Neuronal stem cell (in vitro differentiated cells): ENCODE data around the gene CHRNA3.

Source experiments
- DNase-seq: peaks from one replicate; pipeline ENCODE4 v3.0.0-alpha.2; 2013; ENCODE audit warnings: low spot score
- H2AFZ ChIP-seq: one replicate; pipeline ENCODE4 v1.6.1; 2013; ENCODE audit warnings: mild to moderate bottlenecking, low read length, inconsistent platforms
- H2AK5ac ChIP-seq: 2 replicates; pipeline ENCODE4 v1.6.1; 2013; ENCODE audit warnings: low read depth, mild to moderate bottlenecking, inconsistent platforms, low read length, moderate library complexity, mixed read lengths
- H2BK120ac ChIP-seq: 2 replicates; pipeline ENCODE4 v1.6.1; 2013; ENCODE audit warnings: low read depth, mild to moderate bottlenecking, inconsistent platforms, low read length, moderate library complexity, mixed read lengths
- H2BK12ac ChIP-seq: one replicate; pipeline ENCODE4 v1.6.1; 2013; ENCODE audit warnings: low read length, inconsistent platforms
- H2BK15ac ChIP-seq: 2 replicates; pipeline ENCODE4 v1.6.1; 2013; ENCODE audit warnings: mild to moderate bottlenecking, low read length, inconsistent platforms, mixed read lengths
- H2BK5ac ChIP-seq: one replicate; pipeline ENCODE4 v1.6.1; 2013; ENCODE audit warnings: inconsistent platforms, mild to moderate bottlenecking, low read length, moderate library complexity
- H3K14ac ChIP-seq: one replicate; pipeline ENCODE4 v1.6.1; 2013; ENCODE audit warnings: low read length, inconsistent platforms
- H3K18ac ChIP-seq: 2 replicates; pipeline ENCODE4 v1.6.1; 2013; ENCODE audit warnings: low read length, inconsistent platforms
- H3K23ac ChIP-seq: 2 replicates; pipeline ENCODE4 v1.6.1; 2013; ENCODE audit warnings: low read depth, mild to moderate bottlenecking, mixed read lengths, low read length, inconsistent platforms; ENCODE audit not compliant: poor library complexity
- H3K27ac ChIP-seq: replicated peaks from 3 replicates; pipeline ENCODE4 v1.5.1; 2013; ENCODE audit warnings: low read length, inconsistent platforms
- H3K27me3 ChIP-seq, 3 experiments: 2 replicates each; pipeline ENCODE4 v1.6.1; 2013; ENCODE audit warnings: low read length in 3 of 3, mild to moderate bottlenecking in 2 of 3, inconsistent platforms in 1 of 3, low read depth in 1 of 3, mixed read lengths in 1 of 3, moderate library complexity in 1 of 3; ENCODE audit not compliant: control insufficient read depth in 3 of 3, insufficient read depth in 3 of 3
- H3K36me3 ChIP-seq, 2 donors: replicated peaks in 1 of 2; 2 replicates each; pipeline ENCODE4 v1.6.1; 2013; ENCODE audit warnings: low read length in 2 of 2; ENCODE audit not compliant: control insufficient read depth in 2 of 2, insufficient read depth in 2 of 2
- H3K4ac ChIP-seq: 2 replicates; pipeline ENCODE4 v1.6.1; 2013; ENCODE audit warnings: inconsistent platforms, mild to moderate bottlenecking, low read length, moderate library complexity
- H3K4me1 ChIP-seq, 2 donors: 1 replicate in 1 of 2; 2 replicates in 1 of 2; pipeline ENCODE4 v1.6.1; 2013; ENCODE audit warnings: low read length in 2 of 2, low read depth in 1 of 2; ENCODE audit not compliant: control insufficient read depth in 2 of 2, insufficient read depth in 1 of 2
- H3K4me2 ChIP-seq: one replicate; pipeline ENCODE4 v1.6.1; 2013; ENCODE audit warnings: mild to moderate bottlenecking, low read length, inconsistent platforms; ENCODE audit not compliant: insufficient read depth, poor library complexity, severe bottlenecking
- H3K4me3 ChIP-seq, 2 donors: 2 replicates each; pipeline ENCODE4 v1.5.1; 2013; ENCODE audit warnings: low read length in 2 of 2, mild to moderate bottlenecking in 2 of 2, inconsistent platforms in 1 of 2, moderate library complexity in 1 of 2
- H3K79me1 ChIP-seq: one replicate; pipeline ENCODE4 v1.6.1; 2013; ENCODE audit warnings: low read depth, mild to moderate bottlenecking, inconsistent platforms, low read length, moderate library complexity
- H3K9ac ChIP-seq: one replicate; pipeline ENCODE4 v1.6.1; 2013; ENCODE audit warnings: mild to moderate bottlenecking, low read depth, low read length, inconsistent platforms; ENCODE audit not compliant: poor library complexity
- H3K9me3 ChIP-seq, 2 donors: replicated peaks in 1 of 2; 2 replicates each; pipeline versions ENCODE3 to v1.6.1; 2013; ENCODE audit warnings: low read length in 2 of 2, mild to moderate bottlenecking in 2 of 2, inconsistent platforms in 1 of 2, low read depth in 1 of 2, mixed read lengths in 1 of 2, moderate library complexity in 1 of 2; ENCODE audit not compliant: control insufficient read depth in 2 of 2, insufficient read depth in 1 of 2
- H4K8ac ChIP-seq: one replicate; pipeline ENCODE4 v1.6.1; 2013; ENCODE audit warnings: low read depth, mild to moderate bottlenecking, inconsistent platforms, low read length, moderate library complexity
- H4K91ac ChIP-seq: one replicate; pipeline ENCODE4 v1.6.1; 2013; ENCODE audit warnings: low read length, low read depth, mild to moderate bottlenecking, inconsistent platforms; ENCODE audit not compliant: poor library complexity
- WGBS, 2 donors: extraction: QIAGEN DNeasy Blood & Tissue Kit; methylation state at CpG; one replicate each; pipeline ENCODE4 v1.1.7; 2013; ENCODE audit warnings: missing lambda C conversion rate in 2 of 2, mixed read lengths in 1 of 2; ENCODE audit not compliant: insufficient read length in 2 of 2, insufficient replicate concordance in 1 of 2; ENCODE audit errors: extremely low coverage in 2 of 2; 5-methylcytosine and 5-hydroxymethylcytosine counted together

CHRNA3 gene

DNA sequence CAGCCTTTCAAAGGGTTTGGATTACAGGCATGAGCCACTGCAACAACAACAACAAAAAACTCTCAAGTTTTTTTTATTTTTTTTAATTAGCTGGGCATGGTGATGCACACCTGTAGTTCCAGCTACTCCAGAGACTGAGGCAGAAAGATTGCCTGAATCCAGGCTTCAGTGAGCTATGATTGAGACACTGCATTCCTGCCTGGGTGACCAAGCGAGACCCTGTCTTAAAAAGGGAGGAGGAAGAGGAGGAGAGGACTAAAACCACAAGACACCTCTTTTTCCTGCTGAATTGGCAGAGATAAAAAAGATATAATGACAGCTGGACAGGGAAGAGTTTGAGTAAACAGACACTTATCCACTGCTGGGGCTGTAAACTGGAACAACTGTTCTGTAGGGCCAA, 42.9 kb upstream of the CHRNA3 start:
- H2AK5ac ChIP-seq = no peak overlapping the region

GRCh38 chr15:78662028-78662427, 41.2 kb upstream of the CHRNA3 start:
- no peak overlapping the region for H3K27ac ChIP-seq
- DNase-seq = no peak
- no peaks in the 10 kb centered on the region for H3K9me3 ChIP-seq
- H3K4ac ChIP-seq = no peak overlapping the region
- WGBS, 2 donors = no CpG with 5 or more reads among the region's 5 CpGs
- H2BK15ac ChIP-seq = no peak overlapping the region
- no peak overlapping the region for H4K8ac ChIP-seq
- no peak overlapping the region for H3K14ac ChIP-seq
- H2BK12ac ChIP-seq = no peak overlapping the region
- H3K9ac ChIP-seq = no peak overlapping the region
- H3K18ac ChIP-seq = no peak overlapping the region
- H2BK5ac ChIP-seq = no peak overlapping the region
- H3K79me1 ChIP-seq = no peaks in the 10 kb centered on the region
- H3K23ac ChIP-seq = no peak overlapping the region
- no peak overlapping the region for H2AK5ac ChIP-seq
- no peaks in the 10 kb centered on the region for H3K4me1 ChIP-seq
- H3K36me3 ChIP-seq = no peaks in the 10 kb centered on the region
- H3K4me2 ChIP-seq = no peak overlapping the region
- no peak overlapping the region for H3K4me3 ChIP-seq
- no peak overlapping the region for H2BK120ac ChIP-seq
- no peak overlapping the region for H2AFZ ChIP-seq
- H3K27me3 ChIP-seq = peaks cover 0 to 6% (median 0%) of the 10 kb centered on the region in 3 experiments
- H4K91ac ChIP-seq = no peak overlapping the region

More for the DNA sequence above, 42.9 kb upstream of the CHRNA3 start:
- Histone ChIP-seq H3K9ac (no peak overlapping the region), H3K18ac (no peak overlapping the region), H3K9me3 (no peaks in the 10 kb centered on the region), H2BK120ac (no peak overlapping the region), H3K23ac (no peak overlapping the region), H4K91ac (no peak overlapping the region), H4K8ac (no peak overlapping the region), H3K27ac (no peak overlapping the region), H3K79me1 (no peaks in the 10 kb centered on the region), H3K4me3 (no peak overlapping the region), H3K14ac (no peak overlapping the region), H2BK12ac (no peak overlapping the region), H2BK5ac (no peak overlapping the region), H2BK15ac (no peak overlapping the region), H3K4me2 (no peak overlapping the region), H3K4me1 (no peaks in the 10 kb centered on the region), H3K4ac (no peak overlapping the region), H3K36me3 (no peaks in the 10 kb centered on the region), H3K27me3 (peaks cover 0 to 8% (median 0%) of the 10 kb centered on the region in 3 experiments), H2AFZ (no peak overlapping the region)
- WGBS, 2 donors = no CpG with 5 or more reads among the region's 1 CpG
- DNase-seq = no peak

GRCh38 chr15:78661001-78661400, 40.2 kb upstream of the CHRNA3 start:
- Histone ChIP-seq H3K23ac (no peak overlapping the region), H2BK5ac (no peak overlapping the region), H3K4me3 (no peak overlapping the region), H3K79me1 (no peaks in the 10 kb centered on the region), H4K91ac (no peak overlapping the region), H3K4me1 (no peaks in the 10 kb centered on the region), H3K27ac (no peak overlapping the region), H3K36me3 (no peaks in the 10 kb centered on the region), H2AFZ (no peak overlapping the region), H3K4ac (no peak overlapping the region), H3K18ac (no peak overlapping the region), H3K14ac (no peak overlapping the region), H2BK120ac (no peak overlapping the region), H3K9me3 (no peaks in the 10 kb centered on the region), H3K9ac (no peak overlapping the region), H2BK12ac (no peak overlapping the region), H2AK5ac (no peak overlapping the region), H4K8ac (no peak overlapping the region), H3K4me2 (no peak overlapping the region), H2BK15ac (no peak overlapping the region), H3K27me3 (peaks cover 0 to 12% (median 0%) of the 10 kb centered on the region in 3 experiments)
- WGBS, 2 donors = no CpG with 5 or more reads among the region's 19 CpGs
- DNase-seq = no peak

DNA sequence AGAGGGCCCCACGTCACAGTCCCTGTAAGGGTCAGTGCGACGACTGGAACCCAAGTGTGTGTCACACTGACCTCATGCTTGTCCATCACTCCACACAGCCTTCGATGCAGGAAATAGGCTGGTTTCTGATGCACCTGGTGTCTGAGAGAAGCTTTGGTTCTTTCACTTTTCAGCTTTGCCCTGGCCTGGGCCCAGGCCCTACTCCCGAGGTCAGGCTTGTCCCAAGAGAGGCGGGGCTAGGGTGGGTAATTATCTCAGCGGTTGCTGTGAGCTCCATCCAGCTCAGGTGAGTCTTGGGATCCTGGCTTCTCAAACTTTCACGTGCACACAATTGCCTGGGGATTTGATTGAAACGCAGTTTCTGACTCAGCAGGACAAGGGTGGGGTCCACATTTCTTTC, 39.8 kb upstream of the CHRNA3 start:
- Histone ChIP-seq H2BK120ac (no peak overlapping the region), H3K36me3 (no peaks in the 10 kb centered on the region), H3K4me1 (no peaks in the 10 kb centered on the region), H3K4ac (no peak overlapping the region), H2BK15ac (no peak overlapping the region), H3K4me2 (no peak overlapping the region), H3K14ac (no peak overlapping the region), H2BK5ac (no peak overlapping the region), H3K9ac (no peak overlapping the region), H3K9me3 (no peaks in the 10 kb centered on the region), H2AK5ac (no peak overlapping the region), H4K91ac (no peak overlapping the region), H3K27ac (no peak overlapping the region), H3K79me1 (no peaks in the 10 kb centered on the region), H3K27me3 (peaks cover 0 to 12% (median 0%) of the 10 kb centered on the region in 3 experiments), H3K23ac (no peak overlapping the region), H2AFZ (no peak overlapping the region), H3K18ac (no peak overlapping the region), H3K4me3 (no peak overlapping the region), H4K8ac (no peak overlapping the region), H2BK12ac (no peak overlapping the region)
- DNase-seq = no peak
- WGBS, 2 donors = no CpG with 5 or more reads among the region's 9 CpGs
